H1 (cell line): ENCODE data around the gene TMEM163. TPM values are rescaled to one million over a fixed set of nuclear protein-coding genes. Genes with fewer than 3 reads are reported as not detected.

Source experiments
- CTCF ChIA-PET: fragments of 300-600 bp; sonication (Branson Sonifier 250); formaldehyde crosslinking; loops from one replicate; lab custom pipeline; 2021; ENCODE audit not compliant: partially characterized antibody; lab: Charles Lee
- POLR2A ChIA-PET: fragments of 300-600 bp; sonication (Branson Sonifier 250); formaldehyde crosslinking; loops from one replicate; lab custom pipeline; 2021; ENCODE audit warnings: inconsistent platforms; ENCODE audit not compliant: partially characterized antibody; lab: Charles Lee
- DNase-seq, 2 experiments: peaks; one replicate each; pipeline versions ENCODE4 v3.0.0 to v3.0.0-alpha.2; 2010 to 2022; ENCODE audit warnings: low spot score in 2 of 2, low read depth in 1 of 2, mixed read lengths in 1 of 2
- FAIRE-seq: peaks from 2 replicates; lab custom pipeline; 2011; peaks lifted over from hg19 to GRCh38; lab: Jason Lieb, UNC
- H2AFZ ChIP-seq: 2 replicates; pipeline ENCODE4 v1.8.1; 2012; ENCODE audit warnings: low read length, inconsistent platforms
- H2AK5ac ChIP-seq: 2 replicates; pipeline ENCODE4 v1.6.1; 2013; ENCODE audit warnings: low read depth, low read length
- H2BK120ac ChIP-seq: replicated peaks from 2 replicates; pipeline ENCODE3; 2013; ENCODE audit warnings: low read depth, low read length, inconsistent platforms
- H2BK12ac ChIP-seq: 2 replicates; pipeline ENCODE4 v1.6.1; 2013; ENCODE audit warnings: low read depth, low read length
- H2BK15ac ChIP-seq: 2 replicates; pipeline ENCODE4 v1.6.1; 2013; ENCODE audit warnings: low read length
- H2BK20ac ChIP-seq: 2 replicates; pipeline ENCODE4 v1.6.1; 2013; ENCODE audit warnings: low read length
- H2BK5ac ChIP-seq: 2 replicates; pipeline ENCODE4 v1.6.1; 2013; ENCODE audit warnings: low read depth, low read length
- H3K14ac ChIP-seq: 2 replicates; pipeline ENCODE4 v1.6.1; 2013; ENCODE audit warnings: inconsistent platforms; ENCODE audit not compliant: insufficient read length
- H3K18ac ChIP-seq: 2 replicates; pipeline ENCODE4 v1.6.1; 2013; ENCODE audit warnings: low read length; ENCODE audit errors: extremely low read depth
- H3K23ac ChIP-seq: 2 replicates; pipeline ENCODE4 v1.6.1; 2013; ENCODE audit warnings: inconsistent platforms; ENCODE audit not compliant: insufficient read length
- H3K23me2 ChIP-seq: 2 replicates; pipeline ENCODE4 v1.6.1; 2013; ENCODE audit warnings: low read depth, low read length
- H3K27ac ChIP-seq: 2 replicates; pipeline ENCODE4 v1.6.1; 2011; ENCODE audit warnings: low read depth, low read length, inconsistent platforms
- H3K27me3 ChIP-seq, 4 experiments: replicated peaks in 1 of 4; 1 replicate in 1 of 4; 2 replicates in 3 of 4; pipeline versions ENCODE4 v1.6.1 to v1.8.1; 2011 to 2013; ENCODE audit warnings: low read length in 3 of 4, mild to moderate bottlenecking in 3 of 4, inconsistent platforms in 2 of 4, mixed read lengths in 2 of 4, moderate library complexity in 1 of 4; ENCODE audit not compliant: control insufficient read depth in 3 of 4, insufficient read depth in 3 of 4; ENCODE audit errors: extremely low read depth in 1 of 4
- H3K36me3 ChIP-seq, 4 experiments: 2 replicates each; pipeline versions ENCODE4 v1.6.1 to v1.8.1; 2011 to 2013; ENCODE audit warnings: mild to moderate bottlenecking in 4 of 4, low read length in 3 of 4, moderate library complexity in 2 of 4, control low read depth in 1 of 4, inconsistent platforms in 1 of 4; ENCODE audit not compliant: insufficient read depth in 4 of 4, control insufficient read depth in 2 of 4
- H3K4ac ChIP-seq: replicated peaks from 2 replicates; pipeline ENCODE3; 2013; ENCODE audit warnings: low read length, low read depth, mixed read lengths, inconsistent platforms; ENCODE audit not compliant: insufficient read length
- H3K4me1 ChIP-seq, 4 experiments: replicated peaks in 1 of 4; 1 replicate in 1 of 4; 2 replicates in 3 of 4; pipeline versions ENCODE4 v1.6.1 to v1.8.1; 2011 to 2013; ENCODE audit warnings: low read length in 3 of 4, inconsistent platforms in 2 of 4, mixed read lengths in 1 of 4; ENCODE audit not compliant: insufficient read depth in 4 of 4, control insufficient read depth in 3 of 4
- H3K4me2 ChIP-seq, 2 experiments: 2 replicates each; pipeline versions ENCODE4 v1.6.1 to v1.8.1; 2011 to 2013; ENCODE audit warnings: low read depth in 2 of 2, low read length in 2 of 2, control low read depth in 1 of 2, inconsistent platforms in 1 of 2, mild to moderate bottlenecking in 1 of 2; ENCODE audit not compliant: insufficient read depth in 1 of 2
- H3K4me3 ChIP-seq, 4 experiments: fragments of 200-600, 300-600 bp in 1 of 4; sonication (generic), shearing (Covaris generic), sonication (Bioruptor Twin) in 1 of 4; 2 replicates each; pipeline versions ENCODE4 v1.5.1 to v1.8.1; 2011 to 2016; ENCODE audit warnings: low read length in 4 of 4, low read depth in 3 of 4, control low read depth in 2 of 4, inconsistent platforms in 2 of 4, mild to moderate bottlenecking in 2 of 4, mixed read lengths in 1 of 4, moderate library complexity in 1 of 4; ENCODE audit not compliant: insufficient read depth in 2 of 4; ENCODE audit errors: extremely low read depth in 1 of 4
- H3K56ac ChIP-seq: replicated peaks from 2 replicates; pipeline ENCODE3; 2013; ENCODE audit warnings: low read depth, mild to moderate bottlenecking, mixed read lengths, low read length, inconsistent platforms; ENCODE audit not compliant: insufficient read length
- H3K79me1 ChIP-seq: 2 replicates; pipeline ENCODE4 v1.6.1; 2013; ENCODE audit warnings: low read depth, low read length, control low read depth
- H3K79me2 ChIP-seq, 2 experiments: 2 replicates each; pipeline versions ENCODE4 v1.6.1 to v1.8.1; 2012 to 2013; ENCODE audit warnings: low read length in 2 of 2, mild to moderate bottlenecking in 2 of 2, inconsistent platforms in 1 of 2; ENCODE audit not compliant: insufficient read depth in 2 of 2, control insufficient read depth in 1 of 2
- H3K9ac ChIP-seq, 4 experiments: replicated peaks in 1 of 4; 1 replicate in 1 of 4; 2 replicates in 3 of 4; pipeline versions ENCODE4 v1.6.1 to v1.8.1; 2011 to 2013; ENCODE audit warnings: low read depth in 3 of 4, low read length in 3 of 4, control low read depth in 2 of 4, mild to moderate bottlenecking in 2 of 4, moderate library complexity in 2 of 4, inconsistent platforms in 1 of 4; ENCODE audit errors: extremely low read depth in 1 of 4
- H3K9me3 ChIP-seq, 2 experiments: 2 replicates each; pipeline versions ENCODE4 v1.6.1 to v1.8.1; 2012 to 2013; ENCODE audit warnings: mild to moderate bottlenecking in 2 of 2, moderate library complexity in 2 of 2, control low read depth in 1 of 2, inconsistent platforms in 1 of 2, low read depth in 1 of 2, low read length in 1 of 2, mixed read lengths in 1 of 2; ENCODE audit not compliant: insufficient read depth in 2 of 2
- H4K20me1 ChIP-seq, 2 experiments: replicated peaks in 1 of 2; 2 replicates each; pipeline versions ENCODE3 to v1.8.1; 2011 to 2013; ENCODE audit warnings: inconsistent platforms in 2 of 2, low read length in 2 of 2, mild to moderate bottlenecking in 1 of 2; ENCODE audit not compliant: insufficient read depth in 2 of 2, control insufficient read depth in 1 of 2
- H4K5ac ChIP-seq: 2 replicates; pipeline ENCODE4 v1.6.1; 2013; ENCODE audit warnings: low read length, low read depth, mixed read lengths, inconsistent platforms; ENCODE audit not compliant: insufficient read length
- H4K8ac ChIP-seq: 2 replicates; pipeline ENCODE4 v1.8.0; 2013; ENCODE audit warnings: mild to moderate bottlenecking, moderate library complexity, low read length, inconsistent platforms; ENCODE audit not compliant: insufficient read depth; ENCODE audit errors: extremely low read depth
- H4K91ac ChIP-seq: replicated peaks from 2 replicates; pipeline ENCODE3; 2013; ENCODE audit warnings: low read length, mixed read lengths, inconsistent platforms; ENCODE audit not compliant: insufficient read length
- BCL11A ChIP-seq, 2 experiments: IDR thresholded peaks; one replicate each; pipeline ENCODE4 v1.6.1; 2011; ENCODE audit warnings: low read depth in 2 of 2, low read length in 2 of 2, mild to moderate bottlenecking in 2 of 2
- WGBS, 2 experiments: shearing (Covaris generic) in 1 of 2; methylation state at CpG; one replicate each; pipeline versions ENCODE4 v1.1.6 to v1.1.7; 2013 to 2015; ENCODE audit warnings: low lambda C conversion rate in 2 of 2, mixed read lengths in 2 of 2, inconsistent platforms in 1 of 2, low coverage in 1 of 2, missing lambda C conversion rate in 1 of 2; ENCODE audit not compliant: insufficient replicate concordance in 2 of 2, insufficient coverage in 1 of 2, insufficient read length in 1 of 2; ENCODE audit errors: extremely low coverage in 1 of 2, missing lambda C conversion rate in 1 of 2; 5-methylcytosine and 5-hydroxymethylcytosine counted together
- polyA plus RNA-seq, 7 experiments: library from polyadenylated mRNA; depleted of rRNA in 3 of 7; stranded (reverse) in 5 of 7; unstranded in 2 of 7; fragments of >200 nt in 5 of 7; fragments of 200-250 nt in 2 of 7; gene quantifications; 1 replicate in 5 of 7; 2 replicates in 1 of 7; 4 replicates in 1 of 7; pipeline versions ENCODE4 v1.2.1 to v1.2.3, GENCODE V29; 2011 to 2013; ENCODE audit warnings: missing spikeins in 2 of 7, mixed read lengths in 2 of 7
- total RNA-seq: library from RNA; stranded (reverse); fragmentation: NEBNext Ultra II Directional; extraction: Animal tissue kit (Norgen Biotek cat#: 25700); gene quantifications from 2 replicates; pipeline ENCODE4 v1.2.1, GENCODE V29; 2021

TMEM163 gene
- total and polyA plus RNA-seq, 2 of the 8 experiments (the other 6 are each of a cell fraction or from before 2014, with no cell fraction given) = 2.8 to 3.2 TPM

DNA sequence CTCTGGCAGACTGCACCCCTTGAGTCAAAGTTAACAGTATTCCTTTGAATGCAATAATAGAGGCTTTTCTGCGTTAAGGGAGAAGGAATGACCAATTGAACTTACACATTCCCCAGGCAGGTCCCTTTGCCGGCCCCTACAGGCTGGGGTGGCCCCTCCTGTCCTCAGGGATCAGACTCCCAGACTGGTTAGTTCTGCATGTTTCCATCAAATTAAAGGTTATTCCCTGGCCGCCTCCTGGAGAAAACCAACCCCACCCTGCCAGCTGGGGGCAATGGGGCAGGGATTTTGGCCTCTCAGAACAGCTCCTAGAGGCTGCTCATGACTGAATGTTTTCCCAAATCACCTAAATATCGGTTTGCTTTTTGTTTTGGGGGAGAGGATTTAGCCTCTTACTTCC, 265.3 kb downstream of the TMEM163 start:
- DNase-seq = no peak
- CTCF ChIA-PET = interaction anchor here (0.6 to 9.3 kb wide), 13 partner anchors 7 to 1256 kb away, joined by 3 to 132 read pairs (median 4); no protein-coding TSS in a partner anchor
- no peak overlapping the region for H3K18ac ChIP-seq

More for the DNA sequence above, 265.3 kb downstream of the TMEM163 start:
- Histone ChIP-seq H3K27me3 (no peaks in the 10 kb centered on the region), H3K14ac (no peak overlapping the region), H3K4me2 (no peak overlapping the region), H3K27ac (no peak overlapping the region), H2AFZ (no peak overlapping the region), H3K79me1 (no peaks in the 10 kb centered on the region), H3K4me1 (no peaks in the 10 kb centered on the region; a peak in 2 of 7 replicates), H3K4me3 (no peak overlapping the region), H2AK5ac (no peak overlapping the region), H4K8ac (no peak overlapping the region), H2BK20ac (no peak overlapping the region), H3K56ac (no peak overlapping the region), H3K9me3 (no peaks in the 10 kb centered on the region), H4K91ac (no peak overlapping the region), H3K23me2 (no peaks in the 10 kb centered on the region), H3K4ac (no peak overlapping the region), H3K79me2 (no peaks in the 10 kb centered on the region), H4K20me1 (no peaks in the 10 kb centered on the region), H2BK12ac (no peak overlapping the region), H2BK5ac (no peak overlapping the region), H2BK15ac (no peak overlapping the region), H4K5ac (no peak overlapping the region), H3K36me3 (no peaks in the 10 kb centered on the region; a peak in 2 of 8 replicates), H3K9ac (no peak overlapping the region), H3K23ac (no peak overlapping the region), H2BK120ac (no peak overlapping the region)
- no peak for FAIRE-seq
- 91% methylated on average over 4 of the region's 4 CpGs; no CpG with 5 or more reads in 1 of the 2 experiments for WGBS, 2 experiments
- POLR2A ChIA-PET = no interaction called here
- no peak for TF ChIP-seq BCL11A (IDR thresholded peaks at IDR 0.05; ENCODE audit: low read depth in 2 of 2, low read length in 2 of 2)
